NCI-H345 treated with DMSO at 0.1 percent for 48 hours (cell line): ENCODE results near the gene ABI3.
A peak's percentile ranks its signal among the peaks of the same experiment; 100 is the strongest.
"Not testable (repeated sequence)": the region's sequence is repeated elsewhere in the genome, so short reads cannot be mapped to it uniquely, and the experiment has no call there.

ENCODE experiments used
- DNase-seq: peaks from one replicate; lab custom pipeline; 2025; ENCODE audit not compliant: unreplicated experiment; lab: John Stamatoyannopoulos, UW

The ABI3 gene, protein sequence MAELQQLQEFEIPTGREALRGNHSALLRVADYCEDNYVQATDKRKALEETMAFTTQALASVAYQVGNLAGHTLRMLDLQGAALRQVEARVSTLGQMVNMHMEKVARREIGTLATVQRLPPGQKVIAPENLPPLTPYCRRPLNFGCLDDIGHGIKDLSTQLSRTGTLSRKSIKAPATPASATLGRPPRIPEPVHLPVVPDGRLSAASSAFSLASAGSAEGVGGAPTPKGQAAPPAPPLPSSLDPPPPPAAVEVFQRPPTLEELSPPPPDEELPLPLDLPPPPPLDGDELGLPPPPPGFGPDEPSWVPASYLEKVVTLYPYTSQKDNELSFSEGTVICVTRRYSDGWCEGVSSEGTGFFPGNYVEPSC

DNA sequence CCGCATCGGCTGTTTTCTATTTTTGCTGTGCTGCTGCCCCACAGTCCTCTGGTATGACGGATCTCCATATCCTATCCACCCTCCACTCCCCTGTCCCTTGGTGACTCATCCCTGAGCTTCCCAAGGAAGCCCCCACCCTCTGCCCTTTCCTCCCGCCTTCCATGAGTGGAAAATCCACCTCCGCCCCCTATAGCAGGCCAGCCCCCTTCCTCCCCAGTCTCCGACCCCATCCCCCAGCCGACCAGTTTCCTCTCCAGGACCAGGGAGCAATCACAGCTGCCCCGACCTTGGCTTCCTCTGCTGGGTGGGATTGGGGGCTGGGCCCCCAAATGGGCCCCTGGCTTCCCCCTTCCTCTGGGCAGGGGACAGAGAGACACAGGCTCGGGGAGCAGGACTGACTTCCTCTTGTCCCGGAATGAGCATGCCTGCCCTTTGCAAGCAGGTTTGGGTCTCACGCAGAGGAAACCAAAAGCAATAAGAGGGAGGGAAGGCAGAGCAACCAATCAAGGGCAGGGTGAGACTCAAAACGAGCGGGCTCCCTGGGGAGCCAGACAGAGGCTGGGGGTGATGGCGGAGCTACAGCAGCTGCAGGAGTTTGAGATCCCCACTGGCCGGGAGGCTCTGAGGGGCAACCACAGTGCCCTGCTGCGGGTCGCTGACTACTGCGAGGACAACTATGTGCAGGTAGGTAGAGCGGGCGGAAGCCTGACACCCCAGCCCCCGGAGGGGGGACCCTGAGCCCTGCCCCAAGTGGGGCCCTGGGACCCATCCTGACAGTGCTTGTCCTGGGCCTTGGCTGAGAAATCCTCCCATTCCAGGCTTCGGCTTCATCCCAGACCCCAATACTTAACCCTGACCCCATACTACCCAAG is at the start of gene ABI3, which contains the start of gene GNGT2:
TSS of gene ABI3 (plus strand) at position 550 of the 872 bp plus-strand sequence. CDS start at position 568, 18 bp downstream.
TSS of gene GNGT2 (minus strand) at position 417 of the 872 bp plus-strand sequence. CDS start 3,152 bp downstream, outside the sequence.
- DNase-seq = no peak

DNA sequence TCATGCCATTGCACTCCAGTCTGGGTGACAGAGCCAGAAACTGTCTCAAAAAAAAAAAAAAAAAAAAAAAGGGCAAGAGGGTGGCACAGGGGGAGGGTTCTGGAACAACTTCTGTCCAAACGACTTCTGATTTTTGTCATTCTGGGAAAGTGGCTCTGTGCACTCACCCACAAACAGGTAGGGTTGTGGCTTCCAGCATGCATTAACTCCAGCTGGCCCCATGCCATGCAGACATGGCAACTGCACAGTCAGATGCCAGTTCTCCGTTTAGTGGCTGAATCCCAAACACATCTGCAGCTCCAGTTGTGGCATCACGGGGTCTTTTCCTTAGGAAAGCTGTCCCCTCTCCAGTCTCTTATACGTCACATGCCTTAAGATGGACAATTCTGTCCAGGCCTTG is 47.6 kb upstream of the ABI3 start:
- no peak for DNase-seq

DNA sequence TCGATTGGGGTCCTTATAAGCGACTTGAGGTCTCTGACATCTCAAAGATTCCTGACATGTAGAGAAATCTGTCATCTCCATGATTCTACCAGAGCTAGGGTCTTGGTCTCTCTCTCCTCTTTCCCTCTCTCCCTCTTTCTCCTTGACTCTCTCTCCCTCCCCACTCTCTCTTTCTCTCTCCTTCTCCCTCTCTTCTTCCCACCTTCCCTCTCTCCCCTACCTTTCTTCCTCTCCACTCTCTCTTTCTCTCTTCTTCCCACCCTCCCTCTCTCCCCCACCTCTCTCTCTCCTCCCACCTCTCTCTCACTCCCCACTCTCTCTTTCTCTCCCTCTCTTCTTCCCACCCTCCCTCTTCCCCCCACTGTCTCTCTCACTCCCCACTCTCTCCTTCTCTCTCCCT is 45.4 kb upstream of the ABI3 start:
- DNase-seq = no peak

DNA sequence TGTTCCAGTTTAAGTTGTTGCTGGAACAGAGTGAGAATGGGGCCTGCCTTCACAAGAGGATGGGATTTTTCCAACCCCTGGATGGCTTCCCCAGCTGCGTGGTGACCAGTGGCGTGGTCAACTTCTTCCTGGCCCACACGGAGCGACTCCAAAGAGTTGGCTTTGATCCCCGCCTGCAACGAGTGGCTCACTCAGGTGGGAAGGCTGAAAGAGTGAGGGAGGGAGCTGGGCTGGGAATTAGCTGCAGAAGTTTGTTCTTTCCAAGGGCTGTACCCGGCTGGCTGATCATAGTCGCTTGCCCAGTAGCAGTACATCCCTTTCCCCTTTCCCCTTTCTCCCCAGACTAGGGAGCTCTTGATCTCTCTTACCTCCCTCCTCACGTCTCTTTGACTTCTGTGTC is 41.8 kb upstream of the ABI3 start:
- DNase-seq = no peak

DNA sequence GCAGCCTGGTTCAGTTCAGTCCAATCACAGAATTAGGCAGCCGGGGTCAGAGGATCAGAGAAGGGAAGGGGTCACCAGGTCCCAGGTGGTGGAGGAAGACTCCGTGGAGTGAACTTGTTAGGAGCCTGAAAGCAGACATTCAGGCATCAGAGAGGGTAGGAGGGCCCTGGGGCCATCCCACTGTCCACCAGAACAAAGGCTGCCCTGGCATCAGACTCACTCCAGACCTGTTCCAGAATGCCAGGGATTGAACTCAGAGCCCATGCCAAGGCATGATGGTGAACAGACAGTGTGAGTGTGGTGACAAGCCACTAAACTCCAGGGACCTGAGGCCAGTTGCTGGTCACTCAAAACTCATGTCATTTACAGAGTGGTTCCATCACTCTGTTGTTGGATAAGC is 40.3 kb upstream of the ABI3 start:
- no peak for DNase-seq

DNA sequence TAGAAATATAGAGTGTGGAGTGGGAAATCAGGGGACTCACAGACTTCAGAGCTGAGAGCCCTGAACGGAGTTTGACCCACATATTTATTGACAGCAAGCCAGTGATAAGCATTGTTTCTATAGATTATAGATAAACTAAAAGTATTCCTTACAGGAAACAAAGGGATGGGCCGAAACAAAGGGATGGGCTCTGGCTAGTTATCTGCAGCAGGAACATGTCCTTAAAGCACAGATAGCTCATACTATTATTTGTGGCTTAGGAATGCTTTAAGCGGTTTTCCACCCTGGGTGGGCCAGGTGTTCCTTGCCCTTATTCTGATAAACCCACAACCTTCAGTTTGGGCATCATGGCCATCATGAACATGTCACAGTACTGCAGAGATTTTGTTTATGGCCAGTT is 39.8 kb upstream of the ABI3 start:
- DNase-seq = not testable (repeated sequence)

DNA sequence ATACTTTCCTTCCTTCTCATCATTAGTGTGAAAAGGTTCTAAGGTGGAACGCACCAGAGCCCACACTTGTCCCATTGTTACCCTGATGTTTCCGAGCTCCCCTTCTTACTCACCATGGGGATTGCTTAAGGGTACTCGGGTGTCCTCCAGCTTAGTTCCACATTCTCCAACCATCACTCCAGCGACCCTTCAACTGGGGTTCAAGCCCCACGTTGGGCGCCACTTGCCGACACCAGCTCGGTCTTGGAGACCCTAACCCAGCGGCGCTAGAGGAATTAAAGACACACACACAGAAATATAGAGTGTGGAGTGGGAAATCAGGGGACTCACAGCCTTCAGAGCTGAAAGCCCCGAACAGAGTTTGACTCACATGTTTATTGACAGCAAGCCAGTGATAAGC is 34.5 kb upstream of the ABI3 start:
- DNase-seq = not testable (repeated sequence)

DNA sequence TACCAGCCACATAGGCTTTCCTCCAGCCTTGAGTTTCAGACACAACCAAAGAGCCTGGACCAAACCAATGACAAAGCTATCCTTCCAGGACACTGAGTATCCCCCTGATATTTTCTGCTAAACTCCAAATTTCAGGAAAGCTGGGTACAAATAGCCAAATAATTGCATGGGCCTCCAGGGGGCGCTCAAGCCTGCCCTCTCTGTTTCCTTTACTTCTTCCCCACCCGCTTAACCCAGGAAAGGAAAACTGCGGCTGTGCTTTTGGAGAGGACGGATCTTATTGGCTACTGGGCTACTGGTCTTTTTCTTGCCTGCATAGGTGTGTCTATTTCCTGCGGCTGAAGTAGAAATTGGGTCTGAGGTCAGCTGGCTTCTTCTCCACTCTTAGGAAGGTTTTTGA is 30.2 kb upstream of the ABI3 start:
- peak; percentile 10 for DNase-seq

DNA sequence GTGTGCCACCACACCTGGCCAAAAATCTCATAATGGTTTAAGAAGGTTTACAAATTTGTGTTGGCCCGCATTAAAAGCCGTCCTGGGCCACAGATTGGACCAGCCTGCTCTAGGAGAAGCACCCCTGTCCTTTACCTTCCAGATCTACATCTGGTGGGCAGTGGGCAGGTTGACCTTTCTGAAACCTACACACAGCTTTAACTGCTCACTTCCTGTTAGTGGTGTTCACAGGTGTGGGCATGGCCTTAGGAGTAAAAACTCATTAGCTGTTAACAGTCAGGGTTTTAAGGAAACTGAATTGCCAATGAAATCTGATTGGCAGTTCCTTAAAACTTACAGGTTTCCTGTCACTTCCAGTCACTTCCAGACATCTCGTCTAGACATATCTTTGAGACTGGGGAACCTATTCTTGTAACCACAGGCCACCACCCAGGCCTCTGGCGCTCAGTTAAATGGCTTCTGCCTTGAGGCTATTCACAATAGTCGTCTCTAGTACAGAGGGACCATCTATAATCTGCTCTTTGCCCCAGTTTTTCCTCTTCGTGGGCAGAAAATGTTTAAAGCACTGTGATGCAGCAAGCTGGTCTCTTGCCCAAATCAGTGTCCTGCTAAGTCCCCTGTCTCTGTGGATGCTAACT is 29.4 kb upstream of the ABI3 start:
- DNase-seq = no peak

DNA sequence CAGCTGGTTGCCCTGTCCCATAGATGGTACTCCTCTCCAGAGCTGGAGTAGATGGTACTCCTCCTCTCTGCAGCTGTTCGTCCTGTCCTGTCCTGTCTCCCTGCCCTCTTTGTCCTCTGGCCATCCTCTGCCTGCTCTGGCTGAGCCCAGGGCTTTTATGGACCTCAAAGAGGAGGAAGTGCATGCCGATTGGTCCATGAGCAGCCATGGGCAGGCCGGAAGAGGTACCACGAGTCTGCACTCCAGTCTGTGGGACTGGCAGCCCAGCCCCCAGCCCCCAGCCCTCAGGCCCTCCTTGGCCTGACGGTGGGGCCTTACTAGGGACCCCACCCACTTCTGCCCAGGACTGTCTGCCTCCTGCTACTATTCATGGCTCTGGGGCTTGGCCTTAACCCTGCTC is 27.2 kb upstream of the ABI3 start:
- no peak for DNase-seq

DNA sequence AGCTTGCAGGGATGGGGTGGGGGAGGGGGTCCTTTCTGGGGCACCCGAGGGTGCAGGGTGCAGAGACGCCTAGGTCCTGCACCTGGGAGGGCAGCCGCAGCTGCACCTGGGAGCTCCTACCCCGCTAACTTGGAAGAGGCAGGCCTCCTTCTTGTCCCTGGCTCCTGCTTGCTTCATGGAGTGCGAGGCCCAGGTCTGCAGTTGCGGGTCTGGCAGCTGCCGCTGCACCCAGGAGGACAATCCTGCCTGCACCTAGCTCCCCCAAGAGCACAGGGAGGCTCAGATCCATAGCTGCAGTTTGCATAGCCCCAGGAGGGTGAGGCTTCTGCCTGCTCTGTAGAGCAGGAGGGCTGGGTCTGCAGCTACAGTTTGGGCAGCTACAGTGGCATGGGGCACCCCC is 26.7 kb upstream of the ABI3 start:
- DNase-seq = no peak

DNA sequence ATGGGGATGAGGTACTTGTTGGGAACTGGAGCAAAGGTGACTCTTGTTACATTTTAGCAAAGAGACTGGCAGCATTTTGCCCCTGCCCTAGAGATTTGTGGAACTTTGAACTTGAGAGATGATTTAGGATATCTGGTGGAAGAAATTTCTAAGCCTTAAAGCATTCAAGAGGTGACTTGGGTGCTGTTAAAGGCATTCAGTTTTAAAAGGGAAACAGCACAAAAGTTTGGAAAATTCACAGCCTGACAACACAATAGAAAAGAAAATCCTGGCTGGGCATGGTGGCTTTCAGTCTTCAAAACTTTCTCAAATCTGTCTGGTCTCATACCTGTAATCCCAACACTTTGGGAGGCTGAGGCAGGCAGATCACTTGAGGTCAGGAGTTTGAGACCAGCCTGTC is 26.0 kb upstream of the ABI3 start:
- not testable (repeated sequence) for DNase-seq

DNA sequence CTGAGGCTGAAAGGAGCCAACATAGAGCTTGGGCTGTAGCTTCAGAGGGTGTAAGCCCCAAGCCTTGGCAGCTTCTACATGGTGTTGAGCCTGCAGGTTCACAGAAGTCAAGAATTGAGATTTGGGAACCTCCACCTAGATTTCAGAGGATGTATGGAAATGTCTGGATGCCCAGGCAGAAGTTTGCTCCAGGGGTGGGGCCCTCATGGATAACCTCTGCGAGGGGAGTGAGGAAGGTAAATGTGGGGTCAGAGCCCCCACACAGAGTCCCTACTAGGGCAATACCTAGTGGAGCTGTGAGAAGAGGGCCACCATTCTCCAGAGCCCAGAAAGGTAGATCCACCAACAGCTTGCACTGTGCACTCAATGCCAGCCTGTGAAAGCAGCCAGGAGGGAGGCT is 25.1 kb upstream of the ABI3 start:
- DNase-seq = not testable (repeated sequence)

DNA sequence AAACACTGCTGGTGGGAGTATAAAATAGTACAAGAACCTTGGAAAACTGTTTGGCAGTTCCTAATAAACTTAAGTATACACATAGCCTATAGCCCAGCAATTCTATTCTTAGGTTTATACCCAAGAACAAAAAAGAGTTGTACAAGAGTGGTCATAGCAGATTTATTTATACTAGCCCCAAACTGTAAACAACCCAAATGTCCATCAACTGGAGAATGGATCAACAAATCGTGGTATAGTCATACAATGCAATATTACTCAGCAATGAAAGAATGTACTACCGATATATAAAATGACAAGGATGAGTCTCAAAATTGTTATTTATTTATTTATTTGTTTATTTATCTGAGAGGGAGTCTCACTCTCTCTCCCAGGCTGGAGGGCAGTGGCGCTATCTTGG is 23.2 kb upstream of the ABI3 start:
- DNase-seq = no peak

DNA sequence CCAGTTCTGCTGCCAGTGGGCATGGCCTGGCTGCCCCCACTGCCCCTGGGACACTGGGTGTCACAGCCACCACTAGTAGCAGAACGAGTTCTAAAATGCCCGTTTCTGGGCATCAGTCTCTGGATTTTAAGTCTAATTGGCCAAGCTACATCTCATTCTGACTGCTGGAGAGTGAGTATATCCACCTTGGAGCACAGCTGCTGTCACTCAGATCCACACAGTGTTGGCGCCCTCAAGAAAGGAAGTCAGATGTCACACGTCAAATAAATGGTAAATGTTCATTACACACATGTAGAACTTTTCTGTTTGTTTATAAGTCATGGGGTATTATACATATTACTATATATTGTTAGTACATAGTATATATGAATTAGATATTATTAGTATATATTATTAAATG is 19.6 kb upstream of the ABI3 start:
- no peak for DNase-seq

DNA sequence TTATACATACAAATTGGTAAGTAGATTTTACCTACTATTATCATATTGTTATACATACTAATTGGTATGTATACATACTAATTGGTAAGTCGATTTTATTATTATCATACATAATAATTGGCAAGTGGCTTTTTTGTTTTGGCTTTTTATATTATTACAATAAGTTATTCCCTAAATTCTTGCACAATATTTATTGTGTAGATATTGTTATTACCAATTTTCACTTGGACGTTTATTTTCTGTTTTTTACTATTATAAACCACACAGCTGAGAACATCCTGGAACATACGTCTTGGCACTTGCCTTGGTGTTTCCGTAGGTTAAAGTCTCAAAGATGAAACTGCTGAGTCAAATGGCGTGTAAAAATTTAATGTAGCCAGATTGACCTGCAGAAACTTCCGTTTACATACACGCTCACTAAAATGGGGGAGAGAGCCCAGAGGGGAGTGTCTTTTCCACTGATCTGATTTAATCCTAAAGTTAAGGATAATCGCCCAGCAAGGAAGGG is 19.0 kb upstream of the ABI3 start:
- DNase-seq = no peak

DNA sequence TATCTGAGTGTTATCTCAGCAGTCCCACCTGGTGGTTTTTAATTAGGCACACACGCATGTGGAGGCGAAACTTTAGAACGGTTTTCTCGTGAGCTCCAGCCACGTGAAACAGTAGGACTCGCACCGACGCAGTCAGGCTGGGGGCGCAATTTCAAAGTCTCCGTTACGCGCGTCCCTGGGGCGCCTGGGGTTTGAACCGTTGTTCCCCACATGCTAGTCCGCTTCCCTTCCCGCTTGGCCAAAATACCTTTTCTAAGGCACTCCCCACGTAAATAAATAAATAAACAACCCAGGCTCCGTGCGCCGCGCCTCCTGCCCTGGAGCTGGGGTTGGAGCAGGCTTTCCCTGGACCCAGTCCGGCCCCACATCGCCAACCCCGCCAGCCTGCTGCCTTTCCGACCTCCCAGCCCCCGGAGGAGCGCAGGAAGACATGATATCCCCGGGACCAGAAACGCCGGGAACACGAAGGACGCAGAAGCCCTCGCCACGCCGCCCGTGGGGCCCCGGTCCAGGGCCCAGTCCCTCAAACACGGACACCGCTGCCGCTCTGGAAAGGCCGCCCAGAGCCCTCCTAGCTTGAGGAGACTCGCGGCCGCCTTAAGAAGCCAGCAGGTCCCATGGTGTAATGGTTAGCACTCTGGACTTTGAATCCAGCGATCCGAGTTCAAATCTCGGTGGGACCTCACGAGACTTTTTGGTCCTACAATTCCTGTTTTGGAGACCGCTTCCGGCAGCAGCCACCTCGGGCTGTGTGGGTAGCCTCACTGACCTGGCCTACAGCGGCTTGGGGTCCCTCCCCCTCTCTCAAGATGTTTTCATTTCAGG is 18.4 kb upstream of the ABI3 start:
- peak; percentile 52 for DNase-seq

DNA sequence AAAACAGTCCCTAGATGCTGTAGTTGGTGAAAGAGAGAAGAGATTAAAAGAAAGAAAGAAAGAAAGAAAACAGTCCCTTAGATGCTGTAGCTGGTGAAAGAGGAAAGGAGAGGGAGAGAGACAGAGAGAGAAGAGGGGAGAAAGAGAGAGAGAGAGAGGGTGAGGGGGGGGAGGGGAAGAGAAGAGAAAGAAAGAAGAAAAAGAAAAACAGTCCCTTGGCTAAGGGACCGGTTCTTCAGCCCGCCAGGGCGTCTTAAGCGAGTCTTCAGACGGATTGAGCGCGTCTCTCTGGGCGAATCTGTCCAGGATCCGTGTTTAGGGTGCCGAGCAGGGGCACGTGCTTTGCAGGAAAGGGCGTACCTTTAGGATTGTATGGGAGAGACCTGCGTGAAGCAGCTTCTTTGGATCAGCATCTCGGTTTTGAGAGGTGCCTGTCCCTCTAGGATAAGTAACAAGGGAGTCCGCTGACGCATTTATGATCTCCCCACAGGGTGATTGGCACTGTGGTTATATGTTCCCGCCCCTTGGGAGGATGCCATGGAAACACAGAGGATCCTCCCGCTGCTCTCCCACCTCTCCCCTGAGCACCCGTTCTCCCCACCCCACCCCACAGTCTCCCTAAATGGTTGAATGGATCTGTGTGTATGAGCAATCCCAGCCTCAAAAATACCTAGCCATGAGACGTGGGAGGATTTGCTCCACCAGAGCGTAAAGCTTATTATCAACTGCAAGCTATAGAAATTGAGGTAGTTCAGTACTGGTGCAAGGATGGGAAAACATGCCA is 16.8 kb upstream of the ABI3 start:
- DNase-seq = no peak

DNA sequence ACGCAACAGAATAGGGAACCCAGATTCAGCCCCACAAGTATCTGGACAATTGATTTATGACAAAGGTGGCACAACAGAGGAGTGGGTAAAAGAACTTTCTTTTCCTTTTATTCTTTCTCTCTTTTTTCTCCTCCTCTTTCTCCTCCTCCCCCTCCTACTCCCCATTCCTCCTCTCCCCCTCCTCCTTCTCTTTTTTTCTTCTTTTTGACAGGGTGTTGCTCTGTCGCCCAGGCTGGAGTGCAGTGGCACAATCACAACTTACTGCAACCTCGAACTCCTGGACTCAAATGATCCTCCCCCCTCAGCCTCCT is 16.3 kb upstream of the ABI3 start:
- no peak for DNase-seq

DNA sequence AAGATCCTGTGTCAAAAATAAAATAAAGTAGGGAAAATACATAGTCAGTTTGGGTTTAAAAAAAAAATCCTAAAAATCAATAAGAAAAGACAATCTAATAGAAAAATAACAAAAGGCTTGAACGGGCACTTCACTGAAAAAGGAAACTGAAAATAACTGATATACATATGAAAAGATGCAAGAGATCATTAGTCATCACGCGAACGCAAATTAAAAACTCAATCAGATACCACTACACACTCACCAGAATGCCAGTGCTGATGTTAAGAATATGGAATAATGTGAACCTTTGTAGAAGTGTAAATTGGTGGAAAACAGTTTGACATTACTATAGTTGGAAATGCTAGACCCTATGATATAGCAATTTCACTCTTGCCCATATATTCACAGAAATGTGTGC is 14.8 kb upstream of the ABI3 start:
- DNase-seq = no peak
